HL-60/S4 treated with retinoic acid at 250 ng/mL for 4 days and 3 days (cell line): ENCODE data around the gene BORCS8.

Experiments used
- in situ Hi-C: fragments of 300-500 bp; cut with MboI; formaldehyde crosslinking; loops from 2 replicates; pipeline ENCODE4 v1.7.0; 2022; ENCODE audit warnings: low sequenced_read_pairs

Gene BORCS8

DNA sequence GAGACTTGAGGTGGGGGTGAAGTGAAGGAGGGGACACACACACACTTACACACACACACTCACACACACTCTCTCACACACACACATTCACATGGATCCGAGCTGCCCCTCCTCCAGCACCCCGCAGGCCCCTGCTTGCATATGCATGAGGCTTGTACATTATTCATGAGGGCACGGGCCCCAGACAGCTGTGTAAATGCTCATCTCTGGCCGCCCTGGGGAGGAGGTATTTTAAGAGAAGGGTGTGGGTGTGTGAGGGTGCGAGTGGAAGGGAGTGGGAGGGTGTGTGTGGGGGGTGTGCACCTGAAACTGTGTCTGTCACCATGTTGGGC lies 22.2 kb upstream of the BORCS8 start:
- in situ Hi-C loops, result no loop called here

DNA sequence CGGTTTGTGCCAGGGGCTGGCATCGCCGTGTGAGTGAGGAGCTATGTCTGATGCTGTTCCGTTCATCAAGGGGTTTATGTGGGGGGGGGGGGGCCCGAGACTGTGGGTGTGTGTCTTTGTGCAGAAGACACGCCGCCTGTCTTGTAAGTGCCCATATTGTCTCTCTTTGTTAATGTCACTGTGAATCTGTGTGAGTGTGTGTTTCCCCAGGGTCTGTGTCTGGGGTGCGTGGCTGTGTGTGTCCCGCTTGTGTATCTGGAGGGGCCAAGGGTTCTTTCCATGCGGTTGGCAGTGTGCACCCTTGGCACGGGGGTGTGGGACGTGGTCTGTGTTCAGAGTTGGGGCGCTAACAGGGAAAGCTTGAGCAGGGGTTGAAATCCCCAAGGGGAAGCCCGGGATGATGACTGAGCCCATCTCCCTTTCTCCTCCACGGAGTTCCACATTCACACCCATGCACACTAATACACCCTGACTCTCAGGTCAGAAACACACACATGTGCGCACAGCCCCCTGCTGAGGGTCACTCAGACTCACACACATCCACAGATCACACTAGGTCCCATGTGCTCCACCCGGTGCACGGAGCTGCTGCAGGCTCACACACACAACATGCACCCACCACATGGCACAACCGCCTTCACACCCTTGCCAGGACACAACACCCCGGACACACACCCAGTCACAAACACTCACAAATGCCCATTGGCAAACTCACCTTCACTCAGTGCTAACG lies 21.6 kb upstream of the BORCS8 start:
- in situ Hi-C loops, result no loop called here

DNA sequence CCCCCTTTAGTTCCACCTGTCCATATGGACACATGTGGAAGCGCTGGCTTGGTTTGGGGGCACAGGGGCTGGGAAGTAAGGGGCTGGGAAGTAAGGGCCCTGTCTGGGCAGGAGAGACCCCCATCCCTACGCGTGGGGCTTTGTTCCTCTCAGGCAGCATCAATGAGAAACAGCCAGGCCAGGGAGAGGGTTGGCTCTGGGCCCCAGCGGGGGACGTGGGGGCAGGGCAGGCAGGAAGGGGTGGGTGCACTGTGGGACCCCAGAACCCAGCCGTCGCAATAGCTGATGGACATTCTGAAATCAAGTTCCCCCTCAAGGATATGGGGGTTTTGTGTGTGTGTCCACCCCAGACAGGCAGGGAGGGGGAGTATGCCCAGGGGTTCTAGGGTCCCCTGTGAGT lies 21.0 kb upstream of the BORCS8 start:
- in situ Hi-C loops, result no loop called here

DNA sequence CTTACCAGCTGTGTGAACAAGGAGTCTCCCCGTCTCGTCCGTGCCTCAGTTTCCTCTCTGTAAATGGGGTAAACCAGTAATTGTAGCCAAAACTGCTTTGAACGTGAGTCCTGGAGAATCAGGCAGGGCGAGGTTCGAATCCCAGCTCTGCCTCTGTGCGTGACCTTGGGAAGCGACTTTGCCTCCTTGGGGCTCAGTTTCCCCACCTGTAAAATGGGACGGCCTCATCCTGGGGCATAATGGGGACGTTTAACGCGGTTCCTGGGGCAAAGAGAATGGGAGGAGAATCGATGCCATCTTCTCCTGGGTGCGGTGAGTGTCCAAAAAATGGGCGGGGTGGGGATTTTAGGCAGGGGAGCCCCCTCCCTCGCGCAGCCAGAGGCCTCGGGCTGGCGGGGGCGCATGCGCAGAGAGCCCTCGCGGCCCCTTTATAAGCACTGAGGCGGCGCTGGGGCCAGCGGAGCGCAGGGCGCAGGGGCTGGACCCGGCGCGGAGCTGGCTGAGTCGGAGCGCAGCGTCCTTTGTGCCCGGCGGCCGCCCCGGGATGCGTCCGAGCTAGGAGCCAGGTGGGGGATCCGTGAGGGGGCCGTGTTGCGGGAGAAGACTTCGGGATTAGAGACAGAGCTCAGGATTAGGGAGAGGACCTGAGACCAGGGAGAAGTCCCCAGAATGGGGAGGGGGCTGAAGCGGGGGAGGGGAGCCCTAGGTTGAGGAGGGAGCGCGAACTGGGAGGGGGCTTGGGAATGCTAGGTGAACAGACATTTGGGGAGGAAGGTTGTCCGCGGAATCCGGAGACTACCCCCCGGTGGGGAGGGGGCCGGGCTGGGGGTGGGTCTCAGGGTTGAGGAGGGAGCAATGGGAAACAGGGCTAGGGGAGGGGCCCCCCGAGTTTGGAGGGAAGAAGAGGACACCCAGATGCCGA lies 19.8 kb upstream of the BORCS8 start, which contains the start of gene NCAN:
NCAN (plus strand) TSS at position 460 of the 922 bp plus-strand sequence. CDS start 4,996 bp downstream, outside the sequence.
- in situ Hi-C loops, result no loop called here

DNA sequence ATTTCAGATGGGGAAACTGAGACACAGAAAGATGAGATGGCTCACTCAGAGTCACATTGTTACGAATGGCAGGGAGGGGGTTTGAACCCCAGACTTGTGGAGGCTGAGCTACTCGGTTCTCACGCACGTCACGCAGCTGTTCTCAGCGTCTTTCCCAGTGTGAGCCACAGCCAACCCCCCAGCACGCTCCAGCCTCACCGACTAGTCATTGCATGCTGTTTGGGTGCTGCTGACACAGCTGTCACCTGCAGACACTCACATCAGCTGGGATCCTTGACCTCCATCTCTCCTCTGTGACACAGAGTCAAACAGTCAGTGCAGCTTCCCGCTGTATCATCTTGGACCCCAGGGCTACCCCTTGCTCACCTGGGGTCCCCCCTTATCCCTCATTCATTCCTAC lies 17.4 kb upstream of the BORCS8 start:
- in situ Hi-C loops, result no loop called here

DNA sequence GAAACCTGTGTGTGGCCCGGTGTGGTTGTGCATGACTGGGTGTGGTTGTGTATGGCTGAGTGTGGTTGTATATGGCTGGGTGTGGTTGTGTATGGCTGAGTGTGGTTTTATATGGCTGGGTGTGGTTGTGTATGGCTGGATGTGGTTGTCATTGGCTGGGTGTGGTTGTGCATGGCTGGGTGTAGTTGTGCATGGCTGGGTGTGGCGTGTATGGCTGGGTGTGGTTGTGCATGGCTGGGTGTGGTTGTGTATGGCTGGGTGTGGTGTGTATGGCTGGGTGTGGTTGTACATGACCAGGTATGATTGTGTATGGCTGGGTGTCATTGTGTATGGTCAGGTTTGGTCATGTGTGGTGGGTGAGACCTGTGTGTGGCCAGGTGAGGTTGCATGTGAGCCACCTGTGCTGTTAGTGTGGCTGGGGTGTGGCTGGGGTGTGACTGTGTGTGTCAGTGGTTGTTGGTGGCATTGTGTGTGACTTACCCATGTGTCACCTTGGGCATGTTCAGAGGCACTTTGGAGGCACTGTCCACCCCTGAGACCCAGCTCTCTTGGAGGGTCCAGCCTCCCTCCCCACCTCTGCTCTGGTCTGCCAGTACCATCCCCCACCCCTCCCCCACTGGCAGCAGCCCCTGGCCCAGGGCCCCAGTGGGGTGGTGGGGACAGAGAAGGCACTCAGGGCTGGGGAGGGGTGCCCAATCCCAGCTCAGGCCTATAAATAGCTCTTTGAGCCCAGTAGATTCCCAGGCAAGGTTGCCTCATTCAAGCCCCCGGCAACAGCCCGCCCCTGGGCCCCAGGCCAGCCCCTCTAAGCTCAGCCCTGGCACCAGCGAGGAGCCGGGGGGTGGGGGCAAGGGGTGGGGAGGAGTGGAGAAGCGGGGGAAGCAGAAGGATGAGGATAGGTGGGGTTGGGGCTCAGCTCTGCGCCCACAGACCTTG lies 16.0 kb upstream of the BORCS8 start:
- in situ Hi-C loops, result no loop called here

DNA sequence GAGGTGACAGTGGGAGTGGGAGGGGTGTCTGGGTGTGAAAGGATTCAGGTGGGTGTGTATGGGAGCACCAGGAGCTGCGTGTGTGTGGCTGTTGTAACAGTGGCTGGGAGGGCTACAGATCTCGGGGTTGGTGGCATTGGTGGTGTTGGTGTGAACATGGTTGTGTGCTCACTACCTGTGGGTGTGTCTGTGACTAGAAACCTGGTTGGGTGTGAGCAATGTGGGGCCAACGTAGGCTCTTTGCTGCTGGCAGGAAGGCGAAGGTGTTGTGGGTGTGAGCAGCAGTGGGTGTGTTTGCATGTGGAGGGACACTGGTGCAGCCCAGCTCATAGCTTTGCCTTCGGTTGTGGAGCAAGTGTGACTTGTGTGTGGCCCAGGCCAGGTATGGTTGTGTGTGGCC lies 15.0 kb upstream of the BORCS8 start:
- in situ Hi-C loops, result no loop called here

DNA sequence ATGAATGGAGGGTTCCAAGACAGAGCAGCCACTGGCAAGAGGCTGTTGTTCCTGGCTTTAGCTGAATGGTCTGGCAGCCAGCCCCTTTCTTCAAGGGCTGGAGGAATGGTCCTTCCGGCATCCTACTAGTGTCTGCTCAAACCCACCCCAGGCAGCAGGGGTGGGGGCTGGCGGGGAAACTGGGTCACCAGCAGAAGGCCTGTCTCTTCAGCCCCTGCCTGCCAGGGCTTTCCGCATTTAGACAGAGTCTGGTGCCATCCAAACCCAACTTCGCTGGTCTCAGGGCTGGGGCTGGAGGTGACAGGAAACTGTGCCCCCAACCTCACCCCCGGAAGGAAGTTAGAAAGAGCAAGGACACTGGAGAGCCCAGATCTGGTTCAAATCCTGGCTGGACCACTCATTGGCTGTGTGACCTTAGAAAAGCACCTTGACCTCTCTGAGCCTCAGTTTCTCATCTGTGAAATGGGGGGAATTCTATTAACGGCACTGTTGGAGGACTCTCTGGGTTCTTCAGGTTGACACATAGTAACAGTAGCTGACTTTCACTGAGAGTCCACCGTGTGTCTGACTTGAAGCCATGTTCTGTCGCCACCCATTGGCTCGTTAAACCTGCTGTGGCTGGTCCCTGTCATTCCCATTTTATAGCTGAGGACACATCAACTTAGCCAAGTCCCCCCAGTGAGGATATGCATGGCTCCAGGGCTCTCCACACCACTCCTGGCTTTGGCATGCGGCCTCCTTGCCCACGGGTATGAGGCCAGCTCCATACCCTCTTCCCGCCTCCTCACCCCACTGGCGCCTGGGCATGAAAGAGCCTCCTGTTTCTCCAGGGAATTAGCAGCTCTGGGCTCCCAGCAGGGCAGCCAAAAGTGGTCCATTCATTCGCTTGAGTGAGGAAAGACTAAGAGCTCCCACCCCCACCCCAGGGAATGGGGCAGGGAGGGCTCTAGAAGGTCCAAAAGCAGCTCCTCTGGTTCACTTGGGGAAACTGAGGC lies 13.8 kb upstream of the BORCS8 start:
- in situ Hi-C loops, result no loop called here

DNA sequence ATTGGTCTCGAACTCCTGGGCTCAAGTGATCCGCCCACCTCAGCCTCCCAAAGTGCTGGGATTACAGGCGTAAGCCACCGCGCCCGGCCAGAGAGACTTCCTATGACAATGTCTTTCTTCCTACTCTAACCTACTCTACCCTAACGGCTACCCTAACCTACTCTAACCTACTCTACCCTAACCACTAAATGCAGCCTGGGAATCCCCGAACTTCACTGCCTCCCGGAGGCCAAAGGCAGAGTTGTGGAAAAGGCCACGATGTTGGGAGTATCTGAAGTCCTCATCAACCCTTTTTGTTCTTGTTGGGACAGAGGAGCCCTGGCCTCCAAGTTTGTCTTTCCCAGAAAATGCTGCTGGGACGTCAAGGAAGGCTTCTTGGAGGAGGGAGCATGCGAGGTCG lies 12.2 kb upstream of the BORCS8 start:
- in situ Hi-C loops, result no loop called here

DNA sequence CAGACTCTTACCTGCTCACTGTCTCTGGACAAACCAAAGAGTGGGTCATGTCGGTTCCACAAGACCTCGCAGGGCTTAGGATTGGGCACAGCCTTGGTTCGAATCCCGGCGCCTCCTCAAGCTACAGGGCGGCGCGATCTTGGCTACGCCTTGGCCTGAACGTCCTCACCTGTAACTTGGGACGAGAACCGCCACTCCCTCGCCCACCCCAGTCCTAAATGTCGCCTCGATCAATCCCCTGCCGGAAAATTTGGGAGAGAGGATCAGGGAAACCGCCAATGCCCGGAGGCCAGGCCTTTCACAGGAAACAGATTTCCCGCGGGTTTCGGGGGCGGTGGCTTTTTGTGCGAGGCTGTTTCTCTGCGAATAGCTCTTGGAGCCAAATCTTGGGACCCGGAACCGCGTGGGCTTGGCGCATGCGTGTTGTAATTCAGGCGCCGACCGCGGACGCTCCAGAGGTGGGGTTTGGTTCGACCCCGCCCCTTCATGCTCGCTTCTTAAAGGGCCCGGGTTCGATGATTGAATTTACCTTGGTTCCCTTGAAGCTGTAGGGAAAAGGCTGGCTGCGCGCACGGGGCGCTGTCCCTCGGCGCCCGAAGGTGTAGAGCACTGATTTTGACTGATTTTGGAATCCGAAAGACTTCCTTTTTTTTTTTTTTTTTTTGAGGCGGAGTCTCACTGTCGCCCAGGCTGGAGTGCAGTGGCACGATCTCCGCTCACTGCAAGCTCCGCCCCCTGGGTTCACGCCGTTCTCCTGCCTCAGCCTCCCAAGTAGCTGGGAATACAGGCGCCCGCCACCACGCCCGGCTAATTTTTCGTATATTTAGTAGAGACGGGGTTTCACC lies 11.3 kb upstream of the BORCS8 start, which contains the start of gene NR2C2AP:
NR2C2AP (minus strand) TSS at position 403 of the 845 bp plus-strand sequence; CDS start at position 49, 354 bp downstream.
- in situ Hi-C loops, result no loop called here

DNA sequence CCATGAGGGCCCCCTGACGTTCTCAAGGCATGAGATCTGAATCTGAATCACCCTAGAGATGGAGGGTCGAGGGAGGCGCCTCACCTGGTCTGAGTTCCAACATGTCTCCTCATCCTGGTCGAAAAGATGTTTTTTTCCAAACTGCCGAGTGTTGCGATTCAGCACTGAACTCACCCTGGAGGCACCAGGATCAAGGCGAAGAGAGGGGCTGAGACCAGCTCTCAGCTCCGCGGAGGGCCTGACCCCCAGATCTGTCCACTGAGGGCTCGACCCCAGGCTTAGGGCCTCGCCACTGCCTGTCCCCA lies 10.7 kb upstream of the BORCS8 start:
- in situ Hi-C loops, result no loop called here

DNA sequence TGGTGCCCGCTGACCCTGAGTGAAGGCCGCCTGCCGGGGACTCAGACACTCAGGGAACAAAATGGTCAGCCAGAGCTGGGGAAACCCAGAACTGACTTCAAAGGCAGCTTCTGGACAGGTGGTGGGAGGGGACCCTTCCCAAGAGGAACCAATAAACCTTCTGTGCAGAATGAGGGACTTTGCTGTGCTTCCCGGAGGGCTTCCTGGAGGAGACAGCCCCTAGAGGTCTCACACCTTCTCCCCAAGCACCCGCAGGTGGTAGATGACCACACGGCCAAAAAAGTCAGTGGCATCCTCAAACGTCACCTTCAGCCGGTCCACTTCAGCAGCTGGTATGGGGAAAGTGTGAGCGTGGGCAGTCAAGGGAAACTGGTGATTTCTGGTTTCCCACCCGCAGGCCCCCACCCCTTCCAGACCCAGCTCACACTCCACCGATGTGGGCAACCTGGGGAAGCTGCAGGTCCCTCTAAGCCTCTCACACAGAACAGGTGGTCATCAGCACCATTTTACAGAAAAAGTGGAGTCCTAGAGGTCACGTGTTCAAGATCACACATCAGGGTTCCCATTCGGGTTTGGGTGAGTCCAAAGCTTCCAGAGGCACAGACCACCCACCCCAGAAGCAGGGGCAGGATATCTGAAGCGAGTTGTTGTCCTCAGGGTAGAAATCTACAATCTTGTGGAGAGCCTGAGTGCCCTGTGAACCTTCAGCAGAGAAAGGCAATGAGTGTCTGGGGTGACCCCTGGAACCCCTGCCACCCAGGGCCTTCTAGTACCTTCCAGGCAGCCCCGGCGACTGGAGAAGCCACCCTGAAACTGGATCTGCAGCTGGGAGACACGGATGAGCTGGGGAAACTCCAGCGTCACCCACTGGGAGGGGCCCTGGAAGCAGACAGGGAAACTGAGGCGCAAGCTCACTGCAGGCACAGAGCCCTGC lies 10.0 kb upstream of the BORCS8 start:
- in situ Hi-C loops, result no loop called here

DNA sequence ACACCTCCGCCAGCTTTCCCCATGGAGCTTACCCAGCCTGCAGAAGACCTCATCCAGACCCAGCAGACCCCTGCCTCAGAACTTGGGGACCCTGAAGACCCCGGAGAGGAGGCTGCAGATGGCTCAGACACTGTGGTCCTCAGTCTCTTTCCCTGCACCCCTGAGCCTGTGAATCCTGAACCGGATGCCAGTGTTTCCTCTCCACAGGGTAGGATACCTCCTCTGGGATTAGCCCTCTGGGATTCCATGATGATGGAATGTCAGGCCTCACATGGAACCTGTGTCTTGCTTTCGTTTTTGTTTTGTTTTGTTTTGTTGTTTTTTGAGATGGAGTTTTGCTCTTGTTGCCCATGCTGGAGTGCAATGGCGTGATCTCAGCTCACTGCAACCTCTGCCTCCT lies 2.0 kb upstream of the BORCS8 start:
- in situ Hi-C loops, result no loop called here

DNA sequence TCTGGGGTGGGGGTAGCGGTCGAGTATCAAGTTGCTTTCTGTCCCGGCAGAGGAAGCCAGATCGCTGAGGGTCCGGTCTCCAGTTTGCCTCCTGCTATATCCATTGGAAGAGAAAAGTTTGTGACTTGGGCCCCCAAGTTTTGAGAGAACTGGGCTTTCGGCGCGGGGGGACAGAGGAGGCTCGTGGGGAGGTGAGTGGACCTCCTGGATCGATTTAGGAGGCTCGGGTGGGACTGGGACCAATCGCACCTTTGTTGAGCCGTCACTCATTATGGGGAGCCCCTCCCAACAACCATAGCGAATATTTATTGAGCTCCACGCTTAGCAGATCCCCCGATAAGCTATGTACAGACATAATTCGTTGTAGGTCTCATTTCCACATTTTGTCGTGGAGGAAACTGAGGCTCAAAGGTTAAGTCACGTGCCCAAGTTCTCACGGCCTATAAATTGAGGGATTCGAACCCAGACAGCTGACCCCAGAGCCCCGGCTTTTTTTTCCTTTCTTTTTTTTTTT lies 1.0 kb upstream of the BORCS8 start:
- in situ Hi-C loops, result no loop called here

DNA sequence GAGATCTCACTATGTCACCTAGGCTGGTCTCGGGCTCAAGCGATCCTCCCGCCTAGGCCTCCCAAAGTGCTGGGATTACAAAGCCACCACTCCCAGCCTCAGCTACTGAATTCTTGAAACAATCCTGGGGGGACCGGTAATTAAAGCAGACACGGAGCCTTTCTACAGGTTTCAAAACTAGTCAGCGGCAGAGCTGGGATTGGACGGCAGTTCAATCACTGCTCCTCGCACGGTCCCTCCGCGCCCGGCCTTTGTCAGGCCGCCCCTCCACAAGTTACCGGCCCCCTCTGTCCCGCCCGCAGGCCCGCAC lies 229 bp downstream of the BORCS8 start:
- in situ Hi-C loops, result no loop called here

DNA sequence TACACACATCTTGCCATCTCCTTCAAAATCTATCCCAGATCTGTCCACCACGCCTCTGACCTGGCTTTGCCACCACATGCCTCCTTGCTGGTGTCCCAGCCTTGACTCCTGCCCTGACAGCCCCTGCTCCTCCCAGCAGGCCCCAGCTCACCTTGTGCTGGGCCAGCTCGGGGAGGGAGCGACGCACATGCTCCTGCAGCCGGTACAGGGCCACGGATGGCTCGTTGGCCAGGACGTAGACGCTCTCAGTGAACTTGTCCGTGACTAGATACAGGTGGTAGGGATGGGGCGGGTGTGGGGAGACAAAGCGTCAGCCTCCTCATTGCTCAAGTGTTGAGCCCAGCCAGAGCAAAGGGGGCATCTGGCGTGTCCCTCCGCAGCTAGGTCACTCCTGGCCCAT lies 5.2 kb downstream of the BORCS8 start:
- in situ Hi-C loops, result no loop called here

DNA sequence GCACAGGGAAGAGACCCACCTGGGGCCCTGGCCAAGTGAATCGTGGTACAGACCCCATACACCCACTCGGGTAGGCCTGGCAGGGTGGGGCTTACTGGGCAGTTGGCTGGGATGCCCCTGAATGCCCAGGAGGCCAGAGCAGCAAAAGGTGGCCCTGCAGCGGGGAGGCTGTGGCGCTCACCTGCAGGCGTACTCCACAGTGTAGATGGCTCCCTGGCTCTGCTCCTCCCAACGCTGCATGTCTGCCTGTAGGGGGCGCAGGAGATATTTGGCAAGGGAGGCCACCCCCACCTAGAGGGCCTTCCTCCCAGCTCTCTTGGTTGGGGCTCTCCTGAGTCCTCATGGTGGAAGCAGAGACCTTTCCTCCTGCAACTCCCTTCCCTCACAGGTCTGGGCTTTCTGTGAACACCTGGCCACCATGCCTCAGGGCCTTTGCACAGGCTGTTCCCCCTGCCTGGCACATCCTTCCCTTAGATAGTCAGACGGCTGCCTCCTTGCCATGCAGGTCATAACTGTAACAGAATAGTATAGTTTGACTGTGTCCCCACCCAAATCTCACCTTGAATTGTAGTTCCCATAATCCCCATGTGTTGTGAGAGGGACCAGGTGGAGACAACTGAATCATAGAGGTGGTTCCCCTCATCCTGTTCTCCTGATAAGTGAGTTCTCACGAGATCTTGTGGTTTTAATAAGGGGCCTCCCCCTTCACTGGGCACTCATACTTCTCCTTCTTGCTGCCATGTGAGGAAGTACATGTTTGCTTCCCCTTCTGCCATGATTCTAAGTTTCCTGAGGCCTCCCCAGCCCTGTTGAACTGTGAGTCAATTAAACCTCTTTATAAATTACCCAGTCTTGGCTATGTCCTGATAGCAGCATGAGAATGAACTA lies 5.9 kb downstream of the BORCS8 start:
- in situ Hi-C loops, result no loop called here
